Measurements from ENCODE around the gene KCNC1. TPM values are rescaled to one million over a fixed set of nuclear protein-coding genes. Genes with fewer than 3 reads are reported as not detected.

The KCNC1 gene
- total and polyA plus RNA-seq, 2 of the 13 experiments (the other 11 are each of a cell fraction or from before 2014, with no cell fraction given): 0.01 to 0.04 TPM

- no peak for TF ChIP-seq PLSCR1 (CRISPR knock-in tag; IDR thresholded peaks at IDR 0.05; ENCODE audit: borderline replicate concordance)
- TF ChIP-seq PPARG (CRISPR knock-in tag; conservative IDR thresholded peaks at IDR 0.05): peak; percentile 81
- no peak for TF ChIP-seq ZSCAN20 (CRISPR knock-in tag; IDR thresholded peaks at IDR 0.05; ENCODE audit: borderline replicate concordance)
- TF ChIP-seq SRF (IDR thresholded peaks at IDR 0.05; ENCODE audit: low read depth, low read length): no peak
- TF ChIP-seq DPF2 (CRISPR knock-in tag; IDR thresholded peaks at IDR 0.05; ENCODE audit: borderline replicate concordance, low read depth): peak; percentile 98
- no peak for TF ChIP-seq MXD4 (CRISPR knock-in tag; IDR thresholded peaks at IDR 0.05)
- peak; percentile 88; the same call in 1 of the 2 replicates for TF ChIP-seq ZBTB8A (CRISPR knock-in tag; IDR thresholded peaks at IDR 0.05; ENCODE audit: borderline replicate concordance, low read depth)
- no peak for TF ChIP-seq ZNF747 (CRISPR knock-in tag; IDR thresholded peaks at IDR 0.05; ENCODE audit: borderline replicate concordance)
- TF ChIP-seq SNAPC2 (CRISPR knock-in tag; IDR thresholded peaks at IDR 0.05): peak; percentile 77; the same call in 1 of the 2 replicates
- TF ChIP-seq JUND (CRISPR knock-in tag; IDR thresholded peaks at IDR 0.05): peak; percentile 79
- TF ChIP-seq THAP7 (CRISPR knock-in tag; IDR thresholded peaks at IDR 0.05): no peak
- TF ChIP-seq PBX2 (CRISPR knock-in tag; IDR thresholded peaks at IDR 0.05): no peak; the same call in 1 of the 2 replicates
- TF ChIP-seq ZC3H13 (CRISPR knock-in tag; IDR thresholded peaks at IDR 0.05): peak; percentile 67; the same call in 1 of the 2 replicates
- TF ChIP-seq ZNF547 (CRISPR knock-in tag; IDR thresholded peaks at IDR 0.05): peak; percentile 89
- TF ChIP-seq MAFG (CRISPR knock-in tag; IDR thresholded peaks at IDR 0.05): 0 out of 2 replicates have a peak, but pooled peaks have one; percentile 36
- TF ChIP-seq ZGPAT (CRISPR knock-in tag; IDR thresholded peaks at IDR 0.05): peak; percentile 98
- peak; percentile 68 for TF ChIP-seq GABPB1 (CRISPR knock-in tag; IDR thresholded peaks at IDR 0.05)
- TF ChIP-seq ZNF333 (CRISPR knock-in tag; IDR thresholded peaks at IDR 0.05; ENCODE audit: borderline replicate concordance): peak; percentile 77; the same call in 1 of the 2 replicates
- TF ChIP-seq GMEB2 (CRISPR knock-in tag; IDR thresholded peaks at IDR 0.05; ENCODE audit: low read depth): no peak
- peak; percentile 82; the same call in 1 of the 2 replicates for TF ChIP-seq ZKSCAN8 (CRISPR knock-in tag; IDR thresholded peaks at IDR 0.05; ENCODE audit: borderline replicate concordance)
- peak; percentile 94 for TF ChIP-seq MYC (CRISPR knock-in tag; IDR thresholded peaks at IDR 0.05; ENCODE audit: borderline replicate concordance)
- TF ChIP-seq TFAP4 (IDR thresholded peaks at IDR 0.05; ENCODE audit: borderline replicate concordance, low read depth): peak; percentile 77
- TF ChIP-seq ZNF12 (CRISPR knock-in tag; IDR thresholded peaks at IDR 0.05): no peak; the same call in 1 of the 2 replicates
- no peak for TF ChIP-seq ZNF326 (CRISPR knock-in tag; IDR thresholded peaks at IDR 0.05; ENCODE audit: borderline replicate concordance)
Observed at GRCh38 chr11:17770048-17770652, 35.6 kb downstream of the KCNC1 start (continued).

Measured in HepG2 (cell line).